ENCODE measurements around the gene PSMA6. TPM values are rescaled to one million over a fixed set of nuclear protein-coding genes. Genes with fewer than 3 reads are reported as not detected.
A peak's percentile ranks its signal among the peaks of the same experiment; 100 is the strongest.

The PSMA6 gene
- total and polyA plus RNA-seq, 10 of the 15 experiments (the other 5 are each of a cell fraction or from before 2014, with no cell fraction given) = 267 to 1,363 (median 402) TPM

DNA sequence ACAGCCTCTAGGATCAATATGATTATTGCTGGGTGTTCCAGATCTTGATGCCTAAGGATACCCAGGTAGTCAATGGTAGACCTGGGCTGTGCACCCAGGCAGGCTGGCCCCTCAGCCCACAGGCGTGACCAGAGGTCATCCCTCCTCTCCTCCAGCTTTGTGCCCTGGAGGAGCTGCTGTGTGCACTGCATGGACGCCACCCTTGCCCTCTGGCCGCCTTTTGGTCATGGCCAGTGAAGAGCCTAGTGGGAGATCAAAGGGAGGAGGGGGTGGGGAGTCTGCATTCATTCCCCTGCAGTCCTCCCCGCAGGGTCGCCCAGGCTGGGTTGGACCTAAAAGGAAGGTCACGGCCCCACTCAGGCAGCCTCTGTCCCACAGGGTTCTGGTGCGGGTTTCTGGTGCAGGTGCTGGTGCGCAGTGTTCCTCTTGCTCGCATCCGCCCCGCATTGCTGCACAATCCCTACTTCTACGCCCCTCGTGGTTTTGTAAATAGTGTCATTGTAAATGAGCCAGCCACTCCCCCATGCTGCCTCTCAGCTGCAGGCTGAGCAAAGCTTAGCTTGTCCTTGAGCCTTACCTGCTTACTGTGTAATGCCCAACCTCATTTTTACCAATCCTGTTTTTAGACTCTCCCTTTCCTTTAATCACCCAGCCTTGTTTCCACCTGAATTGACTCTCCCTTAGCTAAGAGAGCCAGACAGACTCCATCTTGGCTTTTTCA, 55.3 kb downstream of the PSMA6 start:
- intact Hi-C loops (cut with micrococcal nuclease; ENCODE audit: unreplicated experiment) (no loop called here), in situ Hi-C loops (cut with MboI) (no loop called here)
- H3K4me2 ChIP-seq (ENCODE audit: control insufficient read depth, insufficient read depth) = no peak overlapping the region
- no peaks in the 10 kb centered on the region for H3K9me3 ChIP-seq (replicated peaks; ENCODE audit: control insufficient read depth, insufficient read depth, low read length)
- RAD21 ChIA-PET (ENCODE audit: unreplicated experiment) = no interaction called here
- POLR2A ChIA-PET = no interaction called here
- DNase-seq (ENCODE audit: low read depth, low spot score) (no peak), FAIRE-seq (no peak), ATAC-seq (peak; percentile 31)
- TF ChIP-seq IKZF1 (conservative IDR thresholded peaks at IDR 0.05) (no peak), BMI1 (IDR thresholded peaks at IDR 0.05; ENCODE audit: borderline replicate concordance) (no peak), GATAD2B (conservative IDR thresholded peaks at IDR 0.05; ENCODE audit: low read depth) (no peak), IRF5 (IDR thresholded peaks at IDR 0.05; ENCODE audit: borderline replicate concordance) (no peak), RCOR1 (conservative IDR thresholded peaks at IDR 0.05; ENCODE audit: low read depth, low read length) (no peak), WRNIP1 (IDR thresholded peaks at IDR 0.05; ENCODE audit: borderline replicate concordance, low read depth, low read length) (no peak), KLF5 (IDR thresholded peaks at IDR 0.05; ENCODE audit: partially characterized antibody) (no peak), RFX5 (IDR thresholded peaks at IDR 0.05; ENCODE audit: low read depth, low read length) (no peak), ZNF687 (IDR thresholded peaks at IDR 0.05) (no peak), ATF3 (IDR thresholded peaks at IDR 0.05; ENCODE audit: borderline replicate concordance, extremely low read depth, low read depth, low read length) (no peak)
- TF ChIP-seq, protein P1, sequence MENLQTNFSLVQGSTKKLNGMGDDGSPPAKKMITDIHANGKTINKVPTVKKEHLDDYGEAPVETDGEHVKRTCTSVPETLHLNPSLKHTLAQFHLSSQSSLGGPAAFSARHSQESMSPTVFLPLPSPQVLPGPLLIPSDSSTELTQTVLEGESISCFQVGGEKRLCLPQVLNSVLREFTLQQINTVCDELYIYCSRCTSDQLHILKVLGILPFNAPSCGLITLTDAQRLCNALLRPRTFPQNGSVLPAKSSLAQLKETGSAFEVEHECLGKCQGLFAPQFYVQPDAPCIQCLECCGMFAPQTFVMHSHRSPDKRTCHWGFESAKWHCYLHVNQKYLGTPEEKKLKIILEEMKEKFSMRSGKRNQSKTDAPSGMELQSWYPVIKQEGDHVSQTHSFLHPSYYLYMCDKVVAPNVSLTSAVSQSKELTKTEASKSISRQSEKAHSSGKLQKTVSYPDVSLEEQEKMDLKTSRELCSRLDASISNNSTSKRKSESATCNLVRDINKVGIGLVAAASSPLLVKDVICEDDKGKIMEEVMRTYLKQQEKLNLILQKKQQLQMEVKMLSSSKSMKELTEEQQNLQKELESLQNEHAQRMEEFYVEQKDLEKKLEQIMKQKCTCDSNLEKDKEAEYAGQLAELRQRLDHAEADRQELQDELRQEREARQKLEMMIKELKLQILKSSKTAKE (IDR thresholded peaks at IDR 0.05; ENCODE audit: low read depth, poor library complexity, severe bottlenecking) = no peak
- TF ChIP-seq, protein P2, sequence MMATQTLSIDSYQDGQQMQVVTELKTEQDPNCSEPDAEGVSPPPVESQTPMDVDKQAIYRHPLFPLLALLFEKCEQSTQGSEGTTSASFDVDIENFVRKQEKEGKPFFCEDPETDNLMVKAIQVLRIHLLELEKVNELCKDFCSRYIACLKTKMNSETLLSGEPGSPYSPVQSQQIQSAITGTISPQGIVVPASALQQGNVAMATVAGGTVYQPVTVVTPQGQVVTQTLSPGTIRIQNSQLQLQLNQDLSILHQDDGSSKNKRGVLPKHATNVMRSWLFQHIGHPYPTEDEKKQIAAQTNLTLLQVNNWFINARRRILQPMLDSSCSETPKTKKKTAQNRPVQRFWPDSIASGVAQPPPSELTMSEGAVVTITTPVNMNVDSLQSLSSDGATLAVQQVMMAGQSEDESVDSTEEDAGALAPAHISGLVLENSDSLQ (IDR thresholded peaks at IDR 0.05) = no peak
- TF ChIP-seq, protein P3, sequence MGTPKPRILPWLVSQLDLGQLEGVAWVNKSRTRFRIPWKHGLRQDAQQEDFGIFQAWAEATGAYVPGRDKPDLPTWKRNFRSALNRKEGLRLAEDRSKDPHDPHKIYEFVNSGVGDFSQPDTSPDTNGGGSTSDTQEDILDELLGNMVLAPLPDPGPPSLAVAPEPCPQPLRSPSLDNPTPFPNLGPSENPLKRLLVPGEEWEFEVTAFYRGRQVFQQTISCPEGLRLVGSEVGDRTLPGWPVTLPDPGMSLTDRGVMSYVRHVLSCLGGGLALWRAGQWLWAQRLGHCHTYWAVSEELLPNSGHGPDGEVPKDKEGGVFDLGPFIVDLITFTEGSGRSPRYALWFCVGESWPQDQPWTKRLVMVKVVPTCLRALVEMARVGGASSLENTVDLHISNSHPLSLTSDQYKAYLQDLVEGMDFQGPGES (IDR thresholded peaks at IDR 0.05) = no peak
- H3K79me2 ChIP-seq (ENCODE audit: control insufficient read depth, insufficient read depth, low read length) = no peaks in the 10 kb centered on the region
- H3K27ac ChIP-seq (ENCODE audit: control insufficient read depth, insufficient read depth) = no peak overlapping the region
- H4K20me1 ChIP-seq (ENCODE audit: control insufficient read depth, insufficient read depth) = no peaks in the 10 kb centered on the region
- H3K4me3 ChIP-seq = no peak overlapping the region
- CTCF ChIA-PET = no interaction called here
- BruUV-seq (replicated peaks) = no TSS peak
- 67% methylated on average over 13 of the region's 13 CpGs for WGBS (ENCODE audit: insufficient coverage, insufficient replicate concordance, low lambda C conversion rate, missing lambda C conversion rate)
- H3K9ac ChIP-seq (ENCODE audit: control insufficient read depth, insufficient read depth, low read length) = no peak overlapping the region
- no peaks in the 10 kb centered on the region for H3K27me3 ChIP-seq (replicated peaks in 1 of 2; ENCODE audit: control insufficient read depth in 2 of 2, insufficient read depth in 2 of 2, low read length in 1 of 2)
- no peaks in the 10 kb centered on the region for H3K36me3 ChIP-seq (ENCODE audit: control insufficient read depth in 2 of 2, insufficient read depth in 2 of 2, low read length in 1 of 2)
- H2AFZ ChIP-seq (ENCODE audit: control insufficient read depth, low read depth, low read length) = no peak overlapping the region
- H3K4me1 ChIP-seq (ENCODE audit: control insufficient read depth, insufficient read depth, low read length) = no peaks in the 10 kb centered on the region
- SMC1A ChIA-PET (ENCODE audit: uncharacterized antibody, unreplicated experiment) = interaction anchor here (0.6 to 1.5 kb wide), 2 partner anchors 14 to 227 kb away, joined by 3 to 4 read pairs; no protein-coding TSS in a partner anchor

All from GM12878 (cell line).